Neutrophil (primary cell): Measurements from ENCODE around the gene TUBA8.

Source experiments
- H3K27ac ChIP-seq: fragments of 200-600 bp; sonication (generic); 2 replicates; pipeline ENCODE4 v1.5.1; 2016; ENCODE audit warnings: mild to moderate bottlenecking, moderate library complexity
- H3K27me3 ChIP-seq: fragments of 200-600 bp; sonication (generic); 2 replicates; pipeline ENCODE4 v1.6.0; 2016; ENCODE audit warnings: mild to moderate bottlenecking
- H3K36me3 ChIP-seq: fragments of 200-600 bp; sonication (generic); 2 replicates; pipeline ENCODE4 v1.5.1; 2017
- H3K4me1 ChIP-seq, 2 experiments: fragments of 200-600 bp in 1 of 2; sonication (generic) in 1 of 2; 1 replicate in 1 of 2; 2 replicates in 1 of 2; pipeline versions ENCODE4 v1.5.1 to v1.6.1; 2013 to 2016; ENCODE audit warnings: low read depth in 1 of 2, low read length in 1 of 2, mild to moderate bottlenecking in 1 of 2, moderate library complexity in 1 of 2; ENCODE audit not compliant: control insufficient read depth in 1 of 2, insufficient read depth in 1 of 2
- H3K4me3 ChIP-seq, 2 experiments: fragments of 200-600 bp in 1 of 2; sonication (generic) in 1 of 2; 1 replicate in 1 of 2; 2 replicates in 1 of 2; pipeline ENCODE4 v1.5.1; 2013 to 2016; ENCODE audit warnings: low read depth in 1 of 2, low read length in 1 of 2, mild to moderate bottlenecking in 1 of 2, moderate library complexity in 1 of 2
- H3K9me3 ChIP-seq: fragments of 200-600 bp; sonication (generic); 2 replicates; pipeline ENCODE4 v1.5.1; 2016
- CTCF ChIP-seq: fragments of 200-600 bp; sonication (generic); IDR thresholded peaks from 2 replicates; pipeline ENCODE4 v1.5.1; 2016; ENCODE audit warnings: antibody characterized with exemption

TUBA8 gene

GRCh38 chr22:18079706-18080233, 30.8 kb upstream of the TUBA8 start:
- TF ChIP-seq CTCF = no peak
- Histone ChIP-seq H3K27ac (no peak overlapping the region), H3K4me1 (peaks cover 17 to 23% of the 10 kb centered on the region in 2 experiments), H3K4me3 (no peak overlapping the region), H3K9me3 (no peaks in the 10 kb centered on the region), H3K36me3 (peaks cover 40% of the 10 kb centered on the region), H3K27me3 (no peaks in the 10 kb centered on the region)

- no peak for TF ChIP-seq CTCF
- Histone ChIP-seq H3K36me3 (peaks cover 56% of the 10 kb centered on the region), H3K4me3 (no peak overlapping the region), H3K4me1 (peaks cover 17 to 21% of the 10 kb centered on the region in 2 experiments), H3K27ac (no peak overlapping the region), H3K9me3 (no peaks in the 10 kb centered on the region), H3K27me3 (no peaks in the 10 kb centered on the region)
Observed at GRCh38 chr22:18081416-18081815, 29.2 kb upstream of the TUBA8 start.

GRCh38 chr22:18082467-18082866, 28.1 kb upstream of the TUBA8 start:
- H3K36me3 ChIP-seq = peaks cover 65% of the 10 kb centered on the region
- H3K27me3 ChIP-seq = no peaks in the 10 kb centered on the region
- TF ChIP-seq CTCF = no peak
- no peaks in the 10 kb centered on the region for H3K9me3 ChIP-seq
- H3K4me1 ChIP-seq = peaks cover 9 to 11% of the 10 kb centered on the region in 2 experiments
- H3K4me3 ChIP-seq = no peak overlapping the region
- no peak overlapping the region for H3K27ac ChIP-seq

- TF ChIP-seq CTCF = no peak
- Histone ChIP-seq H3K4me3 (no peak overlapping the region), H3K27me3 (no peaks in the 10 kb centered on the region), H3K9me3 (no peaks in the 10 kb centered on the region), H3K36me3 (peaks cover 74% of the 10 kb centered on the region), H3K27ac (no peak overlapping the region), H3K4me1 (peaks cover 5% of the 10 kb centered on the region in 2 experiments)
Observed at GRCh38 chr22:18083406-18083805, 27.2 kb upstream of the TUBA8 start.

GRCh38 chr22:18085188-18085587, 25.4 kb upstream of the TUBA8 start:
- no peak overlapping the region for H3K4me3 ChIP-seq
- no peak for TF ChIP-seq CTCF
- H3K9me3 ChIP-seq = no peaks in the 10 kb centered on the region
- H3K27me3 ChIP-seq = no peaks in the 10 kb centered on the region
- no peaks in the 10 kb centered on the region for H3K4me1 ChIP-seq
- H3K36me3 ChIP-seq = peaks cover 87% of the 10 kb centered on the region
- no peak overlapping the region for H3K27ac ChIP-seq
